ENCODE measurements around the gene TRIM44. TPM values are rescaled to one million over a fixed set of nuclear protein-coding genes. Genes with fewer than 3 reads are reported as not detected.

TRIM44 gene
- total RNA-seq, 2 experiments from 2014 or later, result 37.4 to 40.1 TPM

DNA sequence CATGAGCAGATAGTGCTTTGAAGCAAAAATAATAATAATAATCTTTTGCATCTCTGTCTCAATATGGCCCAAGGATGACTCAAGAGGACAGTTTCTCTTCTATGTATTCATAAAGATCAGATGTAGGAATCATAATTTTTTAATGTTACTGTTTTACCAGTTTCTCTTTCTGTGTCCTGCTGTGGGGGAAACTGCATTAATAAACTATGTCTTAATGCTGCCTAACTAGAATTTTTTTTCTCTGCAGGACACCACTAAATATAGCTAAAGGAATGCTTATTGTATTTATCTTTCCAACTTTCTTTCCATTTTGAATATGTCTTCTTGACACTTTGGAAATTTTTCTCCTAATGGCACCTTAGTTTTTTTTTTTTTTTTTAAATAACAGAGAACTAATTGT lies 37.8 kb upstream of the TRIM44 start:
- intact Hi-C loops (cut with micrococcal nuclease), result no loop called here
- DNase-seq (no peak), ATAC-seq (no peak)
- TF ChIP-seq, protein P1, sequence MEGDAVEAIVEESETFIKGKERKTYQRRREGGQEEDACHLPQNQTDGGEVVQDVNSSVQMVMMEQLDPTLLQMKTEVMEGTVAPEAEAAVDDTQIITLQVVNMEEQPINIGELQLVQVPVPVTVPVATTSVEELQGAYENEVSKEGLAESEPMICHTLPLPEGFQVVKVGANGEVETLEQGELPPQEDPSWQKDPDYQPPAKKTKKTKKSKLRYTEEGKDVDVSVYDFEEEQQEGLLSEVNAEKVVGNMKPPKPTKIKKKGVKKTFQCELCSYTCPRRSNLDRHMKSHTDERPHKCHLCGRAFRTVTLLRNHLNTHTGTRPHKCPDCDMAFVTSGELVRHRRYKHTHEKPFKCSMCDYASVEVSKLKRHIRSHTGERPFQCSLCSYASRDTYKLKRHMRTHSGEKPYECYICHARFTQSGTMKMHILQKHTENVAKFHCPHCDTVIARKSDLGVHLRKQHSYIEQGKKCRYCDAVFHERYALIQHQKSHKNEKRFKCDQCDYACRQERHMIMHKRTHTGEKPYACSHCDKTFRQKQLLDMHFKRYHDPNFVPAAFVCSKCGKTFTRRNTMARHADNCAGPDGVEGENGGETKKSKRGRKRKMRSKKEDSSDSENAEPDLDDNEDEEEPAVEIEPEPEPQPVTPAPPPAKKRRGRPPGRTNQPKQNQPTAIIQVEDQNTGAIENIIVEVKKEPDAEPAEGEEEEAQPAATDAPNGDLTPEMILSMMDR (IDR thresholded peaks at IDR 0.05), result no peak
- CTCF ChIA-PET, result no interaction called here
- H3K27ac Mint-ChIP-seq, result no peak overlapping the region
- H3K4me1 Mint-ChIP-seq (ENCODE audit: low read depth), result peaks cover 3% of the 10 kb centered on the region
- H3K9me3 Mint-ChIP-seq, result no peaks in the 10 kb centered on the region
- no peak overlapping the region for H3K4me3 Mint-ChIP-seq
- peaks cover 60% of the 10 kb centered on the region for H3K27me3 Mint-ChIP-seq
- POLR2A ChIA-PET, result no interaction called here
- no peaks in the 10 kb centered on the region for H3K36me3 Mint-ChIP-seq (ENCODE audit: low read depth)

DNA sequence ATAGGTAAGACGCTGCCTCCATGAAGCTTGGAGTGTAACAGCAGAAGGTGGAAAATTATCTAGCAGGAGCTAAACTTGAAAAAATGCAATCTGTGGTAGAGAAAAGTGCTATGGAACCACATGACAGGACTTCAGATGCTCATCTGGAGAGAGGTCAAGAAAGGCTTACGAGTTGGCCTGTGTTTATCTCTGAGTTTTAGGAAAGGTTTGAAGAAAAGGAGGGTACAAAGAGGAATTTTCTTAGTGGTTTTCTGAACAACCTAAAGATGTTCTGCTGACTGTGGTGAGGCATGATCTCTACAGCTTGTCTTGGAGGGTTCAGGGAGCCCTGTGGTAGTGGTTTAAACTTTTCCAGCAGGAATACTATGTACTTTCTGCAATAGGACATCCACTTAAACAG lies 36.1 kb upstream of the TRIM44 start:
- Mint-ChIP-seq H3K4me1 (ENCODE audit: low read depth) (no peaks in the 10 kb centered on the region), H3K4me3 (no peak overlapping the region), H3K36me3 (ENCODE audit: low read depth) (no peaks in the 10 kb centered on the region), H3K27ac (no peak overlapping the region), H3K9me3 (no peaks in the 10 kb centered on the region), H3K27me3 (peaks cover 53% of the 10 kb centered on the region)
- CTCF ChIA-PET, result interaction anchor here (0.9 kb wide), 1 partner anchor 19 kb away, joined by 4 read pairs; no protein-coding TSS in a partner anchor
- TF ChIP-seq, protein P1 (IDR thresholded peaks at IDR 0.05), result no peak
- no peak for ATAC-seq
- DNase-seq, result no peak
- POLR2A ChIA-PET, result no interaction called here
- intact Hi-C loops (cut with micrococcal nuclease), result no loop called here

DNA sequence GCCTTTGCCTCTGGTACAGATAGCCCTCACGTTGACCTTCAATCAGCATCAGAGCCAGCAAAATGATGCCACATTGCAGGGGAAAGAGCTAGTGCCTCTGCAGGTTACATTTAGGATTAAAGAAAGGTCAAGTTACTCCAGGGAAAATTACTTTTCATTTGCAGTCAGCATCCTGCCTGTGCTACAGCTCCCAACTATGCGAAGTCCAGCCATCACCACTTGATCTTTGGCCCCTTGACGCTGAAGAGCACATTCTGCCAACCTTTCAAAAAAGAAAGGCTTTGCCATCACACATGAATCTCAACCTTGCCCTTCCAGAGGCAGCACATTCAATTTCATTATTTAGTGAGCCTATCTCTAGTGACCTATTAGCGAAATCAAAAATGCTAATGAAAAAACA lies 33.1 kb upstream of the TRIM44 start:
- ATAC-seq (no peak), DNase-seq (no peak)
- H3K4me1 Mint-ChIP-seq (ENCODE audit: low read depth), result no peaks in the 10 kb centered on the region
- H3K27me3 Mint-ChIP-seq, result peaks cover 44% of the 10 kb centered on the region
- ChIA-PET POLR2A (no interaction called here), CTCF (interaction anchor here (1.2 kb wide), 1 partner anchor 10 kb away, joined by 3 read pairs; no protein-coding TSS in a partner anchor)
- TF ChIP-seq, protein P1 (IDR thresholded peaks at IDR 0.05), result no peak
- intact Hi-C loops (cut with micrococcal nuclease), result no loop called here
- no peak overlapping the region for H3K4me3 Mint-ChIP-seq
- no peaks in the 10 kb centered on the region for H3K9me3 Mint-ChIP-seq
- no peaks in the 10 kb centered on the region for H3K36me3 Mint-ChIP-seq (ENCODE audit: low read depth)
- H3K27ac Mint-ChIP-seq, result no peak overlapping the region

DNA sequence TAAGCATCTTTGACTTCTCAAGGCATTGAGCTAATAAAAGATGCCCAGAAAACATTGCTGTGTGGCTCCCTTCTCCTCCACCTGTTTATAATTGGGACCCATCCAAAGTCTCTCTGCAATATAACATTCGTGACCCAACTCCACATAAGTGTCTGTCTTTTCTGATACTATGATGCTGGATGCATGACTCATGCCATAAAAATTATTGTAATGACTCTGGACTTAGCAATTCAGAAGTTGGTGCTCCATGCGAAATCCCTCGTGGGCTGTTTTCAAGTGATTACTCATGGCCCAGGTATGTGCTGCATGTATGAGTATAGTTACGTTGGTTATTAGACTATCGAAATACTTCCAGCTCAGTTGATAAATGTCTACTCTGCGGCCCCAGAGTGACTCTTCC lies 32.7 kb upstream of the TRIM44 start:
- TF ChIP-seq, protein P1 (IDR thresholded peaks at IDR 0.05), result no peak
- ATAC-seq (no peak), DNase-seq (no peak)
- H3K27ac Mint-ChIP-seq, result no peak overlapping the region
- H3K9me3 Mint-ChIP-seq, result no peaks in the 10 kb centered on the region
- CTCF ChIA-PET, result no interaction called here
- no peaks in the 10 kb centered on the region for H3K36me3 Mint-ChIP-seq (ENCODE audit: low read depth)
- H3K27me3 Mint-ChIP-seq, result peaks cover 46% of the 10 kb centered on the region
- H3K4me1 Mint-ChIP-seq (ENCODE audit: low read depth), result no peaks in the 10 kb centered on the region
- POLR2A ChIA-PET, result no interaction called here
- H3K4me3 Mint-ChIP-seq, result no peak overlapping the region
- intact Hi-C loops (cut with micrococcal nuclease), result no loop called here

DNA sequence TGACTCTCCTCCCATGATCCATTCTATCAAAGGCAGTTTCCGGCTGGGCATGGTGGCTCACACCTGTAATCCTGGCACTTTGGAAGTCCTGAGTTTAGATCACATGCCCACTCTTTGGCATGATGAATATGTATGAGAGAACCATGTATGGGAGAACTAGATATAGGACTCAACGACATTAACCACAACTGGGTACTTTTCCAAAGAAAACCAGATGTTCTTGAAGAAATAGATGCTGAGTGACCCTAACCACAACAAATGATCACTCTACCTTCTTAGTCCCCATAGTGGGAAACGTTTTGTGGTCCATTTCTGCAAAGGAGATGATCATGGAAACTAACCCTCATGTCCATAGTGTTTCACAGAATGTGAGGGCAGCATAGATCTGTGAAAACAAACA lies 30.7 kb upstream of the TRIM44 start:
- ATAC-seq (no peak), DNase-seq (no peak)
- Mint-ChIP-seq H3K9me3 (no peaks in the 10 kb centered on the region), H3K36me3 (ENCODE audit: low read depth) (no peaks in the 10 kb centered on the region), H3K4me3 (no peak overlapping the region), H3K4me1 (ENCODE audit: low read depth) (no peaks in the 10 kb centered on the region), H3K27me3 (peaks cover 40% of the 10 kb centered on the region), H3K27ac (no peak overlapping the region)
- ChIA-PET POLR2A (no interaction called here), CTCF (no interaction called here)
- TF ChIP-seq, protein P1 (IDR thresholded peaks at IDR 0.05), result no peak
- intact Hi-C loops (cut with micrococcal nuclease), result no loop called here

All from activated CD8-positive, alpha-beta T cell treated with anti-CD3 and anti-CD28 coated beads for 36 hours (primary cell).